GM19328 (cell line): ENCODE measurements around the gene RAB37.
A peak's percentile ranks its signal among the peaks of the same experiment; 100 is the strongest.

Source experiments
- ATAC-seq: cut with Tn5 transposase; IDR thresholded peaks from one replicate; pipeline ENCODE4 v1.9.1; 2021; ENCODE audit warnings: mild to moderate bottlenecking, moderate library complexity; ENCODE audit not compliant: unreplicated experiment

Gene RAB37

DNA sequence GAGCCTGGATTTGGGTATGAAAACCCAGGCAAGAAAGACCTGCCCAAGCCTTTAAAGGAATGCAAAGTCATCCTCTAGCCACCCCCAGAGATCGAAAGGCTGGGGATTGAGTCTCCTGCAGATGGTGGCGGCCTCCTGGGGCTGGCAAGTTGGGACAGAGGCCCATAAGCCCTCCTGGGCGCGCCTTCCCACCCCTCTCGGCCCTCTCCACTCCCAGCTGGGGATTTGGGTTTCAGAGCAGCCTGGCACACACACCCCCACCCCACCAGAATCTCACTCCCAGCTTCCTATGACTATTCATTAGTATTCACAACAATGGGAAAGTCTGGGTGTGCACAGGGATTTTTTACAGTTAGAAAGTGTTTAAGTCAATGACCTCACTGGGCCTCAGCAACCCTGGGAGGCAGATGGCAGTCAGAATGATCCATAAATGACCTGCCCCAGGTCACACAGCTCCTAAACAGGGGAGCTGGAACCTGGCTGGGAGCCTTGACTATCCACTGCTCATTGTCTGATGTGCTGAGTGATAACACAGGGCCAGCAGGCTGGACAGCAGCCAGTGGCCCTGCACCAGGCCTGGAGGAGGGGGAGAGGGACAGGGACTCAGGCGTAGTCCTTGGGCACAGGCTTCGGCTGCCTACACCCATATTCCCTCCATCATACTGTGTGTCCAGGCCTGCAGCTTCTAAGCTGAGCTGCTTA lies 23.5 kb downstream of the RAB37 start:
- ATAC-seq: no peak

DNA sequence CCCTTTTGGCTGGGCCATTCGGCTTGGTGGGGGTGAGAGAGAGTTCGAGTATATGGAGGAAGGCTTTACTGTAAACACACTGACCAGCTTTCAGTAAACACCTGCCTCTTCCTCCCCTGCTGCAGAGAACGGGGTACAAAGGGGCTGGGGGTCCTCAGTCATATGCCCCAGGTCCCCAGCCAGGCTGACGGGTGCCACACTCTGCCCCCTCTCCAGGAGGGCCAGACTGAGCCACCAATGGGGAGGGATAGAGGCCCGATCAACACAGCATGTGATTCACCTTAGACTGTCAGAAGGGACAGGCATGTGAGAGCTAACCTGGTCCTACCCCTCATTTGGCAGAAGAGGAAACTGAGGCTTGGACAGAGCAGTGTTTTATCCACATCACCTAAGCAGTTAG lies 24.4 kb downstream of the RAB37 start:
- no peak for ATAC-seq

DNA sequence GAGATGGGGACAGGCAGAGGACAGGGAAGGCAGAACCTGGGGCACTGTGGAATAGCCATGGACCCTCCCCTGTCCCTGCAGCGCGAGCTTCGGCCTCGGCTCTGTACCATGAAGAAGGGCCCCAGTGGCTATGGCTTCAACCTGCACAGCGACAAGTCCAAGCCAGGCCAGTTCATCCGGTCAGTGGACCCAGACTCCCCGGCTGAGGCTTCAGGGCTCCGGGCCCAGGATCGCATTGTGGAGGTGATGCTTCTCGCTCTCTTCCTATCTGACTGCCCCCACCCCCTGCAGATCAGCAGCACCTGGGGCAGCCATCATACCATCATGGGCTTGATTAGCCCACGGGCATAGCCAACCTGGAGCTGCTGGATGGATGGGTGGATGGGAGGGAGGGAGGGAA lies 24.9 kb downstream of the RAB37 start:
- ATAC-seq: no peak

DNA sequence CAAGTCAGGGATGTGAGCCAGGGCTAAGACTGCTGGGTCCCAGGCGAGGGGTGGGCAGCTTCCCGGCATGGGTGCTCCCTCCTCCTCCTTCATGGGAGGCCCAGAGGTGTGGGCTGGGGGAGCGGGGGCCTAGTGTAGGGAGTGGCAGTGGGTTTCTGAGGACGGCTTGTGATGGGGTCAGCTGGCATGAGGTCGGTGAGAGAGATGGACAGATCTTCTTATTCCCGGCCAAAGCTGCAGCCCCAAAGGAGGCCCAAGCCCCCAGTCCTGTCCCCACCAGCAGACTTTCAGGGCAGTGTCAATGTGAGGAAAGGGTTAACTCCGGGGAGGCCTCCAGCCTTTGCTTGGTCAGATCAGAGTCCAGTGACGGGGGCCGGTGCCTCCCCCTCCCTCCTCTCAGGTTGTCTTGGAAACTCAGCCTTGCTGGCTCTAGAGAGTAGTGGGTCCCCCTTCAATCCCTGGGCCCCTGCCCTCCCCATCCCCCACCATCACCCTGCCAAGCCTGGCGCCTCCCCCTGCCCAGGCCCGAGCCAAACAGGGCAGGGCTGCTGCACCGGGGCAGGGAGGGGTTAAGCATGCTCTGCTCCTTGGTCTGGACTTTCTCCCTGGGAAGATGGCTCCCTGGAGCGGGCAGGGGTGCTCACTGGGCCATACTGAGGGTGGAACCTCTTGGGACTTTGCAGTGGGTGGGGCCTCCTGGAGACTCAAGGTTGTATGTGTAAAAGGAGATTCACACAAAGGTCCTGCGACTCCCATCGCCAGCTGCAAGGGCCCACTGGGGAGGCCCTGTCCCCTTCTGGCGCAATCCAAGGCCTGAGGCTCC lies 26.7 kb downstream of the RAB37 start:
- ATAC-seq: no peak

DNA sequence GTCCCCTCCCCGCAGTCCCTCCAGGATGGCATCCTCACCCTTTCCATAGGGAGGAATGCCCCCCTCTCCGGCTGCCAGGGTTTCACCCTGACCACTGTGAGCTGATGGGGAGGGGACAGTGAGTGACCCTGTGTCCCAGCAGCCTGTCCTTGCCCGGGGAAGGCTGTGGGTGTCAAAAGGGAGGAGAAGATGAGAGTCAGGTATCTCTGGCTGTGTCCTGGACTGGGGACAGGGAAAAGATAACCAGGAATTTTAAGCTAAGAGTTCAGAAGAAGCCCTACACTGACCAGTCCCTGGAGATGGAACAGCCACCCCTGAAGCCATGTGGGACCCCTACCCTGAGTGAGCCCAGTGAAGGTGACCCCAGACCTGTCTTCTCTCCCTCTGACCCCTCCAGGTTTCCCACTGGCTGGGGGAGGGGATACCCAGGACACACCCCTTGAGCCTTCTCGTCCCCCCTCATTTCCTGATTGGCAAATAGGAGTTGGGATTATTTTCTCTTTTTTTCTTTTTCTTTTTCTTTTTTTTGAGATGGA lies 27.8 kb downstream of the RAB37 start:
- no peak for ATAC-seq

DNA sequence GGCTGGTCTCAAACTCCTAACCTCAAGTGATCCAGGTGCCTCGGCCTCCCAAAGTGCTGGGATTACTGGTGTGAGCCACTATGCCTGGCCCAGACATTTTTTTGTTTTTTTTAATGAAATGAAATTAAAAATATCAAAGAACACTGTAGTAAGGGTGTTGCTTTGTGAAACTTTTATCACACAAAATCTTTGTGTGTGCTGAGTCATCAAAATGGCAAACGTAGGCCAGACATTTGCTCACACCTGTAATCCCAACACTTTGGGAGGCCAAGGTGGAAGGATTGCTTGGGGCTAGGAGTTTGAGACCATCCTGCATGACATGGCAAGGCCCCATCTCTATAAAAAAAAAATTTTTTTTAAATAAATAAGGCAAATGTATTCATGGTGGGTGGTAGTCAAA lies 29.4 kb downstream of the RAB37 start:
- no peak for ATAC-seq

DNA sequence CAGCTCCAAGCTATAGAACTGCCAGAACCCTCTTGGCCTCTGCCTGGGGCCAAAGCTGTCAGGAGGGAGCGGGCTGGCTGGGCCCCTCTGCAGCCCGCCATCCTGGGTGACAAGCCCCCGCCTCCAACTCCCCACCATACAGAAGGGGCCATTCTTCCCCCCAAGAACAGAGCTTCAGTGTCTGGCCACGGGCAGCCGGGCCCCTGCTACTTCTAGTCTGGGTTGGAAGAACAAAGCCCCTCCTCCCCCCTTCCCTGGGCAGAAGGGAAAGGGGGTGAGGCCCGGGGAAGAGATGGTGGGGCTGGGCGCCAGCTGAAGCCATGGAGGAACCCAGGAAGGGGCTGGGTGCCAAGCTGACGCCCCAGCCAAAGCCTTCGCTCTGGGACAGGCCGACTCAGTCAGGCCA lies 30.1 kb downstream of the RAB37 start:
- ATAC-seq: no peak

DNA sequence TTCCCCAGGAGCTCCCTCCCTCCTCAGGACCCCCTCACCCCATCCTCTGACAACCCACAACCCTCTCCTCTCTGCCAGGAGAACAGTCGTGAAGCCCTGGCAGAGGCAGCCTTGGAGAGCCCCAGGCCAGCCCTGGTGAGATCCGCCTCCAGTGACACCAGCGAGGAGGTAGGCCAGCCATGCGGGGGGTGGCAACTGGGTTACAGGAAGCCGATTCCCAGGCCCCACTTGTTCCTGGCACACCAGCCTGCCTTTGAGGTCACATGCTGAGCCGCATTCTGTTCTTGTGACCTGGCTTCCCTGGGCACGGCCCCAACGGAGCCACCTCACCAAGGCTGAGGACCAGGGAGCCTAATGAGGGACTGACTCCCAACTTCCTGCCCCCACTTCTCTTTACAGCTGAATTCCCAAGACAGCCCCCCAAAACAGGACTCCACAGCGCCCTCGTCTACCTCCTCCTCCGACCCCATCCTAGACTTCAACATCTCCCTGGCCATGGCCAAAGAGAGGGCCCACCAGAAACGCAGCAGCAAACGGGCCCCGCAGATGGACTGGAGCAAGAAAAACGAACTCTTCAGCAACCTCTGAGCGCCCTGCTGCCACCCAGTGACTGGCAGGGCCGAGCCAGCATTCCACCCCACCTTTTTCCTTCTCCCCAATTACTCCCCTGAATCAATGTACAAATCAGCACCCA lies 31.2 kb downstream of the RAB37 start:
- no peak for ATAC-seq

DNA sequence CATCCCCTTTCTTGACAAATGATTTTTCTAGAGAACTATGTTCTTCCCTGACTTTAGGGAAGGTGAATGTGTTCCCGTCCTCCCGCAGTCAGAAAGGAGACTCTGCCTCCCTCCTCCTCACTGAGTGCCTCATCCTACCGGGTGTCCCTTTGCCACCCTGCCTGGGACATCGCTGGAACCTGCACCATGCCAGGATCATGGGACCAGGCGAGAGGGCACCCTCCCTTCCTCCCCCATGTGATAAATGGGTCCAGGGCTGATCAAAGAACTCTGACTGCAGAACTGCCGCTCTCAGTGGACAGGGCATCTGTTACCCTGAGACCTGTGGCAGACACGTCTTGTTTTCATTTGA lies 31.7 kb downstream of the RAB37 start:
- ATAC-seq: no peak

DNA sequence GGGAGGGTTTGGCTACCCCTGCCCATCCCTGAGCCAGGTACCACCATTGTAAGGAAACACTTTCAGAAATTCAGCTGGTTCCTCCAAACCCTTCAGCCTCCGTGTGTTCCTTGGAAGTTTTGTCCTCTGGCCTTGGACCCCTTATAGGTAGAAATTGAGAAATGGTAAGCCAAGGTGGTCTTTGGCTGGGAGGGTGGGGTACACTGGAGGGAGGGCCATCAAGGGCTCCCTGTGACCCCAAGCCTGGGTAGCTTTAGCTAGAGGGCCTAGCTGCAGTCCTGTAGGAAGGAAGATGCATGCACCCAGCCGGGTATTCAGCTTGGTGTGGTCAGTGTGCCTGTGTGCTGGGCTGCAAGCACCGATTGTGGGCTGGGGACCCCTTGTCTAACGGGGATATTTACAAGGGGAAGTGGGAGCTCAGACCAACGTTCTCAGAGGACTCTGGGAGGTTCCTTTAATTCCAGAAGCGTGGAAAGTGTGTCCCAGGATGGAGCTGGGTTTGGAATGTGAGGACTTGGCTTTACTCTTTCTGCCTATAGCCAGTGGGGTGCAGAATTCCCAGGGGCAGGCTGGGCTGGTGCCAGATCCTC lies 32.3 kb downstream of the RAB37 start:
- no peak for ATAC-seq

DNA sequence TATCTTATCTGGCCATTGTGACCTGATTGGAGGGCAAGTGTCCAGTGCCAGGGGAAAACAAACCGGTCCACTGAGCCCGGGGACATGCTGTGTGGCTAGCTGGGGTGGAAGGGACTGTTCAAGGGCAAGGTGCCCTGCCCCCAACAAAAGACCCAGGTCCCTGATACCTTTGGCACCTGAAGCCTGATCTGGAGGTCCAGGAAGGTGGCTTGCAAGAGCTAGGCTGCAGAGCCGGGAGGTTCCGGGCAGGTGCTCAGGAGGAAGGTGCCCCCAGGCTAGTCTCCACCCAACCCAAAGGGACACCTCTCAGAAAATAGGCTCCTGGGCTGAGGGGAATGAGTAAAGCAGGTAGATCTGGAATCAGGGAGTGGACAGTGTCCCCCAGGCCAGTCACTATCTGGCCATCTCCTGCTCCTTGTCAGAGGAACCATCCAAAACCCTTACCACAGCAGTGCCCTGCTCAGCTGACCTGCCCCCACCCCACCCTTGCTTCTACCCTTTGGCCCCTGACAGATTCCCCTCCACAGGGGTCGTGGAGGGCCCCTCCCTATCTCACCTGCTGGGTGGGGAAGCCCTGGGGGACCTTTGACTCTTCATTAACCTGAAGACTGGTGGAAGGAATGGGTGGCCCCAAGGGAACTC lies 32.9 kb downstream of the RAB37 start:
- no peak for ATAC-seq

DNA sequence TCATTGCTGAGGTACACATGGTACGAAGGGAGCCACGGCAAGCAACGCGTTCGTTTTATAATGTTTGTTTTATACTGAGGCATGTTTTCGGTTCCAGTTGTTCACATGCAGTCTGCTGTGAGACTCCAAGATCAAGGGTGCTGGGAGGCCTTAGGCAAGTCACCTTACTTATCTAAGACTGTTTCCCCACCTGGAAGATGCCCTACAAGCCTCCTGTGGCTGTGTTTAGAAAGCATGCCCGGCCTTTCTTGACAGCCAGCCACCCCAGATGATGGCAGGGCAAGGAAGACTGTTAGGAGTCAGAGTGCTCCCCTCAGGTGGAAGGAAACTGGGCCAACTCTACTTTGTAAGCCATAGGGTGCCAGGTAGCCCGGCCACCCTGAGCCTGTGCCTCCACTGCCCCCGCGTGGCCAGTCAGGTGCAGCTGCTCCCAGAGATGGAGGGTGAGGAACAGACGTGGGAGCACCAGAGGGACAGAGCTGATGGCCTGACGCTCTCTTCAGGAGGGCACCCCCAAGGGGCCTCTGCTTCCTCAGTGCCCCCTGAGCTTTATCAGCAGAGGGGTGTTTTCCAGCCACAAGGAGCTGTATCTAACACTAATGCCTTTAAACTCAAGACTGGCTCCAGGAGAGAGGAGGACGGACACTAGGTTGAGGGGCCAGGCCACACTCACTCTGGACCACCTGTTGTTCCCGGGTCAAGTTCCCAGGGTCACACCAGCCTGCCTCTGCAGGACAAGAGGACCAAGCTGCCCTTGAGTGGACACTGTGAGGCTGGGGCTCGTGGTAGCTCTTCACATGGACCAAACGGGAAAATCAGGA lies 33.7 kb downstream of the RAB37 start:
- no peak for ATAC-seq

DNA sequence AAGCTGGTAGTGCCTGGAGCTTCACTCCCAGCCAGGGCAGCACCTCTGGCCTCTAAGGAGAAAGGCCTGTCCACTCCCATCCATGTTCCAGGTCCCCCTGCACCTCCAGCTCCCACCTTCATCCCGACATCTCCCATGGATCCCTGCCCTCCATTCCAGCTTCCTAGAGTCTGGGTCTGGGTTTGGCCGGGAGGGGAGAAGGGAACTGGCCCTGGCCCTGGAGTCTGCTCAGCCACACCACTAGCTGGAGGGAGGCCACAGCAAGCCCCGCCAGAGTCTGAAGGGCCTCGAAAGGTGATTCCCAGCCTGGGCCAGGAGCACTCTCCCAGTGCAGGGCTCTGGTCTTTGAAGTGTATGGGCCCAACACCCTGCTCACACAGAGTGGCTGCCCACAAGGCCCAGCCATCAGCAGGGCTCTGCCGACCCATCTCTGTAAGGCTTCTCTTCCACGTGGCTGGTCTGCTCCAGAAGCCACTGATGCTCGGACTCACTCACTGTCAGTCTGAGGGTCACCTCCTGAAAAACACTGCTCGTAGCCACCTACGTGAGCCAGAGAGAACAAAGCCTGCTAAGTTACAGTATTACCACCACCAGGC lies 34.4 kb downstream of the RAB37 start:
- ATAC-seq: no peak

DNA sequence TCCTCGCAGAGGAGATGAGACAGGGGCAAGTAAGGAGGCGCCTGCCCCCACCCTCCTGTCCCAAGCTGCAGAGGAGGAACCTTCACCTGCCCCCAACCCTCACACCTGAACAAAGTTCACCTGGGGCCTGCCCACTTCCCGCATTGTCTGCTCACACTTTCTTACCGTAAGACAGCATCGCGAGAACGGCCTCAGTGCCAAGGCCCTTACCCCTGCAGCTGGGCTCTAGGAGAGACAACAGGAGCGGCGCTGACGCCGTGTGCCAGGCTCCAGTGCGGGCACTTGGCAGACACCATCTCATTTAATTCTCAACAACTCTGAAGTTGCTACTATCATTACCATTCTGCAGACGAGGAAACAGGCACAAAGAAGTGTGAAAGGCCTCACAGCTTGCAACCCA lies 35.0 kb downstream of the RAB37 start:
- no peak for ATAC-seq

DNA sequence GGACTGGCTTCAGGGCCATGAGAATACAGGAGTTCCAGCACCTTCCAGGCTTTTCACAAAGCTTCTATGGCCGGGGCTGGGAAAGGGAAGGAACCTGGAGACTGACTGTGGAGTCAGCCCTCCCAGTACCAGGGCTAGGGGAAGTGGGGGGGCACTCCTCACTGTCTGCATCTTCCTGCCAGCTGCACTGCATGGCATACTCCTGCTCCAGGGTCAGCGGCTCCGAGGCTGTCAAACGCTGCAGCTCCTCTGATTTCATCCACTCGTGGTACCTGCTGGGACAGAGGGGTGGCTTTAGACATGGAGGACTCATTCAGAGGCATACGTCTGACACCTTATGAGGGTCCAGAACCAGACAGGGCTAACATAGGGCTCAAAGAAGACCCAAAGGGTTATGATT lies 36.4 kb downstream of the RAB37 start:
- no peak for ATAC-seq

DNA sequence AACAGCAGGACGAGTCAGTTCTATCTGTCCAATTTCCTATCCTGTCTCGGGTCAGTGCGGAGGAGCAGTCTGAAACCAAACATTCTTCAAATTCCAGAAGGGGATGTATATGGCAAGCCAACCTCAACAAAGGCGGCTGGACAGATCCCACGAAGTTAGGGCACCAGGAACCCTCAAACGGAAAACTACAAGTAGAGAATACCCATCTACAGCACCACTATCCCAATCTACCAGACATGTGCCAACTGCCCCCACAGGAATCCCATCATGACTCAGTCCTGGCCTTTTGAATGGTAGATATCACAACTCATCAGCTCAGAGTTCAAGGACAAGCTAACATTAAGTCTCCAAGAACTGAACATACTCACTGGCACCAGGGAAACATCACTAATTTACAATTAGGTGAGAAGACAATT lies 36.8 kb downstream of the RAB37 start:
- no peak for ATAC-seq

DNA sequence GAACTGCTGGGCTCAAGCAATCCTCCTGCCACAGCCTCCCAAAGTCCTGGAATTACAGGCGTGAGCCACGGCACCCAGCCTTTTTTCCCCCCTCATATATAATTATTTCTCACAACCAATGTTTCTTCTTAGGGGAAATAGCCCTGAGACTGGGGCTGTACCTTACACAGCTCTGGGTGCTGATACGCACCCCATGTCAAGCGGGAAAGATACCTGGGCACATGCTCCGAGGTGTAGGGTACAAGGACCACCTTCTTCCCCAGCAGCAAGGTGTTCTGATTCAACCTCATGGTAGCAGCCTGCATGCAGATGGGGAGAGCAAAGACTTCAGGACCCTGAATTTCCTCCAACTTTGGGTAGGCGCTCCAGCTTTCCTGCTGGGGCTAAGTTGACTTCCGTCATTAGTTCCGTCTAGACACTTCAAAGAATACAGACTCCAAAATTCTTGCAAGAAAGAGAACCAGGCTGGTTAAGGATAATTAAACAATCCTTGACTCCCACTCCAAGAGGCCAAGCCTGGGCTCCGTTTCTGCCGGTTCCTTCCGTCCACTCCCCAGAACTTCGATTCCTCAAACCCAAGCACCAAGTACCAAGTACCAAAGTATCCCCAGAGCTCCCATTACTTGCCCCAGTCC lies 38.5 kb downstream of the RAB37 start:
- no peak for ATAC-seq

DNA sequence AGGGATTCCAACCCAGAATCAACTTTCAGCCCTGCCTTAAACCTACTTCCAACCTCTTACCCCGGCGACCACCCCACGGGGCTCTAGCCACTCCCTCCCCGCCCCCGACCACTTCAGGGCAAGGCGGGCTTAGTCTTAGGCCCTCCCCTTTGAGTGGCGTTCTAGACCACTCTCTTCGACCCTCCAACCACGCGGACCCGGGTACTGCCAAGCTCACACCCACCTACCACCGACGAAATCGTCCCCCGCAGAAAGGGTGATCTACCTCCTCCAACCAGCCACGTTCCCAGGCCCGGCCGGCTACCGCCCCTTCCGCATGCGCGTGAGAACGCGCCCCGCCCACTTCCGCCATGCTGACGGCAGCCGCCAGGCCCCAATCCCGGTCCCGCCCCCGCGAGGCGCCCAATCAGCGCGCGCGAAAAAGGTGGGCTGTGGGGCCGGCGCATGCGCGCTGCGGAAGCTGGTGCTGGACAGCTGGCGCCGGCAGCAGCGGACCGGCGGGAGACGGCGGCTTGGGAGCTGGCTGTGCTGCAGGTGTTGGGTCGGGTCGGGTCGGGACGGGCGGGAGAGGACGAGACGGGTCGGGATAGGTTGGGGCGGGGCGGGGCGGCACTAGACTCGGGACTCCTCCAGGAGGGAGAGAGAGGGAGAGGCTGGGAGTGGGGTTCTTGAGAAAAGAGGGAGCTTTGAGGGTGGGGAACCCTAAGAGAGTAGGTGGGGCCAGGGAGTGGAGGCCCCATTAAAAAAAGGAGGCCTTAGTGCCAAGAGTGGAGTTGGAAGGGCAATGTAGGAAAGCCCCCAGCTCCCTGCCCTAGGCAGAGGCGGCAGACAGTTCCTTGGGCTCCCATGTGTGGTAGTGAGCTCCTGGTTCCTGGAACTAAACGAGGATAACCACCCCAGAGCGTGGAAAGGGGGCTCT lies 39.2 kb downstream of the RAB37 start, which contains the start of gene NAT9:
NAT9 (minus strand) TSS at position 302 of the 919 bp plus-strand sequence. CDS start 647 bp downstream, outside the sequence.
- peak; percentile 60 for ATAC-seq
